Panc1 (cell line): ENCODE results near the gene WTAP. TPM values are rescaled to one million over a fixed set of nuclear protein-coding genes. Genes with fewer than 3 reads are reported as not detected.

Experiments used
- ATAC-seq: fragments of 200-7000 bp; cut with Tn5 transposase; 2 replicates; pipeline ENCODE4 v1.9.1; 2020; ENCODE audit warnings: mild to moderate bottlenecking, moderate library complexity
- BruUV-seq: library from RNA; stranded (reverse); fragments of 400-500 nt; replicated peaks from 2 replicates; lab custom pipeline; 2021; lab: Mats Ljungman, UMichigan
- CTCF ChIA-PET: fragments of 300-600 bp; sonication (Branson Sonifier 250); formaldehyde crosslinking; loops from one replicate; lab custom pipeline; 2022; ENCODE audit warnings: antibody characterized with exemption; lab: Charles Lee
- POLR2A ChIA-PET: fragments of 300-600 bp; sonication (Branson Sonifier 250); formaldehyde crosslinking; loops from one replicate; lab custom pipeline; 2022; ENCODE audit warnings: antibody characterized with exemption; lab: Charles Lee
- DNase-seq: peaks from one replicate; pipeline ENCODE4 v3.0.0-alpha.2; 2010; ENCODE audit warnings: low read depth, low spot score
- H3K27ac ChIP-seq: 2 replicates; pipeline ENCODE4 v1.5.1; 2011; ENCODE audit warnings: mild to moderate bottlenecking, low read length, inconsistent platforms
- H3K27me3 ChIP-seq: fragments of 200-500 bp; sonication (Bioruptor generic); 2 replicates; pipeline ENCODE4 v1.6.0; 2014; ENCODE audit warnings: low read length, inconsistent platforms; ENCODE audit not compliant: control insufficient read depth, insufficient read depth
- H3K36me3 ChIP-seq: fragments of 200-500 bp; sonication (Bioruptor generic); 2 replicates; pipeline ENCODE4 v1.5.1; 2014; ENCODE audit warnings: inconsistent platforms, mild to moderate bottlenecking, low read length, moderate library complexity; ENCODE audit not compliant: control insufficient read depth, insufficient read depth
- H3K4me1 ChIP-seq: 2 replicates; pipeline ENCODE4 v1.5.1; 2011; ENCODE audit warnings: inconsistent platforms, mild to moderate bottlenecking, low read length, moderate library complexity; ENCODE audit not compliant: control insufficient read depth, insufficient read depth
- H3K4me3 ChIP-seq, 2 experiments: 2 replicates each; pipeline ENCODE4 v1.5.1; 2011 to 2012; ENCODE audit warnings: low read depth in 2 of 2, low read length in 2 of 2, mild to moderate bottlenecking in 2 of 2, inconsistent platforms in 1 of 2, moderate library complexity in 1 of 2
- H3K9me3 ChIP-seq: fragments of 200-500 bp; sonication (Bioruptor generic); 2 replicates; pipeline ENCODE4 v1.5.1; 2014; ENCODE audit warnings: low read depth, mild to moderate bottlenecking, inconsistent platforms, low read length, moderate library complexity; ENCODE audit not compliant: control insufficient read depth, insufficient read depth
- CTCF ChIP-seq: fragments of 450-650 bp; IDR thresholded peaks from 2 replicates; pipeline ENCODE4 v1.5.1; 2017; ENCODE audit warnings: mild to moderate bottlenecking
- POLR2AphosphoS5 ChIP-seq: IDR thresholded peaks from 2 replicates; pipeline ENCODE4 v1.6.1; 2012; ENCODE audit warnings: mild to moderate bottlenecking, low read depth, low read length, moderate library complexity
- REST ChIP-seq, 2 experiments: IDR thresholded peaks; 2 replicates each; pipeline ENCODE4 v1.6.1; 2011 to 2012; ENCODE audit warnings: low read depth in 2 of 2, control low read depth in 1 of 2, low read length in 1 of 2, mild to moderate bottlenecking in 1 of 2, moderate library complexity in 1 of 2; ENCODE audit not compliant: insufficient read depth in 1 of 2
- SIN3A ChIP-seq: IDR thresholded peaks from 2 replicates; pipeline ENCODE4 v1.6.1; 2012; ENCODE audit warnings: low read depth, mild to moderate bottlenecking, low read length, moderate library complexity, borderline replicate concordance; ENCODE audit not compliant: insufficient read depth
- TCF7L2 ChIP-seq: IDR thresholded peaks from 2 replicates; pipeline ENCODE4 v1.6.1; 2011; ENCODE audit warnings: mild to moderate bottlenecking, low read depth, low read length, inconsistent platforms
- in situ Hi-C: cut with HindIII; loops from 2 replicates; pipeline ENCODE4 v1.10.0; 2016; ENCODE audit warnings: low sequenced_read_pairs, low pct_unique_long_range_greater_than_20kb
- intact Hi-C: fragments of 100-400 bp; cut with micrococcal nuclease; formaldehyde crosslinking; loops from one replicate; pipeline ENCODE4 v1.10.0; 2022; ENCODE audit not compliant: unreplicated experiment
- total RNA-seq: library from RNA; stranded (reverse); gene quantifications from one replicate; pipeline ENCODE4 v1.2.1, GENCODE V29; 2021; ENCODE audit not compliant: unreplicated experiment

WTAP gene
- total RNA-seq, 1 experiment from 2014 or later = 112 TPM

GRCh38 chr6:159715605-159716004 lies 11.7 kb upstream of the WTAP start:
- Histone ChIP-seq H3K9me3 (no peaks in the 10 kb centered on the region), H3K27ac (no peak overlapping the region), H3K27me3 (no peaks in the 10 kb centered on the region), H3K4me3 (no peak overlapping the region), H3K4me1 (0 out of 2 replicates have a peak, but pooled peaks cover 3% of the 10 kb centered on the region), H3K36me3 (no peaks in the 10 kb centered on the region)
- ChIA-PET POLR2A (no interaction called here), CTCF (no interaction called here)
- ATAC-seq = no peak
- intact Hi-C loops = no loop called here
- in situ Hi-C loops = no loop called here
- TF ChIP-seq TCF7L2 (no peak), POLR2AphosphoS5 (no peak), SIN3A (no peak), REST (IDR thresholded peaks at IDR 0.05; ENCODE audit: insufficient read depth in 1 of 2, low read depth in 2 of 2, low read length in 1 of 2) (no peak), CTCF (no peak)
- no peak for DNase-seq
- BruUV-seq = no TSS peak

GRCh38 chr6:159716247-159717096 lies 10.8 kb upstream of the WTAP start:
- ChIA-PET POLR2A (no interaction called here), CTCF (no interaction called here)
- TF ChIP-seq CTCF (no peak), SIN3A (no peak), REST (IDR thresholded peaks at IDR 0.05; ENCODE audit: insufficient read depth in 1 of 2, low read depth in 2 of 2, low read length in 1 of 2) (no peak), POLR2AphosphoS5 (no peak), TCF7L2 (no peak)
- Histone ChIP-seq H3K4me1 (0 out of 2 replicates have a peak, but pooled peaks cover 3% of the 10 kb centered on the region), H3K4me3 (no peak overlapping the region), H3K36me3 (no peaks in the 10 kb centered on the region), H3K27ac (no peak overlapping the region), H3K27me3 (no peaks in the 10 kb centered on the region), H3K9me3 (no peaks in the 10 kb centered on the region)
- ATAC-seq = peak; percentile 58; the same call in 1 of the 2 replicates
- in situ Hi-C loops = no loop called here
- DNase-seq = no peak
- no TSS peak for BruUV-seq
- intact Hi-C loops = no loop called here
